Activated CD4-positive, alpha-beta T cell treated with anti-CD3 and anti-CD28 coated beads, Interleukin-2, amount 10 ng/mL, durations not matched to agents 24 days and 14 days (primary cell): ENCODE data around the gene LUC7L3. TPM values are rescaled to one million over a fixed set of nuclear protein-coding genes. Genes with fewer than 3 reads are reported as not detected.
A peak's percentile ranks its signal among the peaks of the same experiment; 100 is the strongest.

ENCODE experiments used
- DNase-seq: peaks from one replicate; pipeline ENCODE4 v3.0.0; 2022
- H3K27ac Mint-ChIP-seq: one replicate; pipeline ENCODE4 v1.8.0; 2022; ENCODE audit warnings: mild to moderate bottlenecking, mixed read lengths
- H3K27me3 Mint-ChIP-seq: one replicate; pipeline ENCODE4 v1.8.0; 2022; ENCODE audit warnings: mixed read lengths
- H3K36me3 Mint-ChIP-seq: one replicate; pipeline ENCODE4 v1.8.0; 2022; ENCODE audit warnings: low read depth, mild to moderate bottlenecking, mixed read lengths
- H3K4me1 Mint-ChIP-seq: one replicate; pipeline ENCODE4 v1.8.0; 2021; ENCODE audit warnings: mixed read lengths
- H3K4me3 Mint-ChIP-seq: one replicate; pipeline ENCODE4 v1.8.0; 2022; ENCODE audit warnings: mild to moderate bottlenecking, moderate library complexity, mixed read lengths
- H3K9me3 Mint-ChIP-seq: one replicate; pipeline ENCODE4 v1.8.0; 2021; ENCODE audit warnings: mixed read lengths
- intact Hi-C: fragments of 100-400 bp; cut with micrococcal nuclease; formaldehyde crosslinking; loops from one replicate; pipeline ENCODE4 v1.15.1; 2023
- total RNA-seq: library from RNA; stranded (reverse); gene quantifications from 2 replicates; pipeline ENCODE4 v1.2.3, GENCODE V29; 2022

LUC7L3 gene
- total RNA-seq, 1 donor from 2014 or later, result 125 TPM

DNA sequence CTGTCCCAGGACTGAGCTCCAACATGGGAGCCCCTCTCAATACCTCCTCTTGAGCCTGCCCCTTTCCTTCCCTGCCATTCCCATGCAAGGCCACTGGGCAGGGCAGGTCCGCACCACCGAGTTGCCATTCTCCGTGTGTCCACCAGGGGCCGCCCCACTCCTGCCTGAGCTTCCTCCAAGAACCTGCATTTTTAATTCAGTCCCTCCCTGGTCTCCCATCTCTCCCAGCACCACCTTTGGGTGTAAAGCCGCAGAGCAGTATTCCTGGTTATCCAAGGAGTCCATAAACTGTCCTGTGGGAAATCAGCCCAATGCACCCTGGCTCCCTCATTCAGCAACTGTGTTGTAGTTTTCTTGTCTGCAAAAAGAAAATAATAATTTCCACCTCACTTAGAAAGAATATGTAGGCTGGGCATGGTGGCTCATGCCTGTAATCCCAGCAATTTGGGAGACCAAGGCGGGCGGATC lies 63.8 kb downstream of the LUC7L3 start:
- Mint-ChIP-seq H3K27me3 (peaks cover 23% of the 10 kb centered on the region), H3K4me1 (peaks cover 12% of the 10 kb centered on the region), H3K27ac (peak overlapping the region; percentile 32), H3K36me3 (no peaks in the 10 kb centered on the region), H3K9me3 (no peaks in the 10 kb centered on the region), H3K4me3 (no peak overlapping the region)
- intact Hi-C loops, result loop anchor here (1.0 to 10.0 kb wide), 5 partner anchors 20 to 362 kb away; no protein-coding TSS in a partner anchor
- peak; percentile 94 for DNase-seq

- H3K27me3 Mint-ChIP-seq, result peaks cover 23% of the 10 kb centered on the region
- H3K9me3 Mint-ChIP-seq, result no peaks in the 10 kb centered on the region
Observed at GRCh38 chr17:50783905-50784304, 64.5 kb downstream of the LUC7L3 start.

GRCh38 chr17:50785126-50785525 lies 65.7 kb downstream of the LUC7L3 start:
- no peaks in the 10 kb centered on the region for H3K36me3 Mint-ChIP-seq
- H3K4me3 Mint-ChIP-seq, result no peak overlapping the region
- intact Hi-C loops, result loop anchor here (10.0 kb wide), 1 partner anchor 360 kb away; no protein-coding TSS in a partner anchor
- H3K27ac Mint-ChIP-seq, result no peak overlapping the region
- no peak for DNase-seq
- no peaks in the 10 kb centered on the region for H3K9me3 Mint-ChIP-seq
- peaks cover 19% of the 10 kb centered on the region for H3K27me3 Mint-ChIP-seq
- peaks cover 6% of the 10 kb centered on the region for H3K4me1 Mint-ChIP-seq

More at GRCh38 chr17:50783905-50784304, 64.5 kb downstream of the LUC7L3 start:
- intact Hi-C loops, result loop anchor here (1.0 to 10.0 kb wide), 5 partner anchors 19 to 361 kb away; no protein-coding TSS in a partner anchor
- Mint-ChIP-seq H3K27ac (no peak overlapping the region), H3K36me3 (no peaks in the 10 kb centered on the region), H3K4me3 (no peak overlapping the region), H3K4me1 (peaks cover 12% of the 10 kb centered on the region)
- DNase-seq, result no peak

DNA sequence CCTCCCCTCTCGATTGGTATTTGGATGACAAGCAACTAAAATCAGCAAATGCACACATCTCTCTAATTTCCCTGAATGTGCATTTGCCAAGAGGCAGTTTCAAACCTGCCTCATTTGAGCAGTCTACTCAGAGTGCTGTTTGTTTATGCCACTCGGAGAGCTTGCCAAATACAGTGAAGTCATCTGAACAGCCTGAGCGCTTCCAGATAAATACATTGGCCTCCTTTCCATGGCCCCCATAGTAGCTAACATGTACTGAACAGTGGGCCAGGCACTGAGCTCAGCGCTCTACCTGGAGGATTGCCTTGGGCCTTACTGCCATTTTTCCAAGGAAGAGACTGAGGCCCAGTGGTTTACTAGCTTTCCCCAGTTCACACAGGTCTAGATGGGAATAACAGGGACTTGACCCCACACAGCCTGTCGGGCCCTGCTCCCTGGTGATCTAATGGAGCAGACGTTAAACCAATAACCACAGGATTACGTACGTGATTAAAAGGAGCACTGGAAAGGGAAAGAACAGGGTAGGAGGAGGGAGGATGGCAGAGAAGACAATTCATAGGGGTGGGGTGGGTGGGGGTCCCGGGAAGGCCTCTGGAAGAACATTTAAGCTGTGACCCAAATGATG lies 66.7 kb downstream of the LUC7L3 start:
- Mint-ChIP-seq H3K36me3 (no peaks in the 10 kb centered on the region), H3K4me3 (no peak overlapping the region), H3K9me3 (no peaks in the 10 kb centered on the region), H3K4me1 (peaks cover 3% of the 10 kb centered on the region), H3K27me3 (peaks cover 20% of the 10 kb centered on the region), H3K27ac (no peak overlapping the region)
- DNase-seq, result no peak
- intact Hi-C loops, result loop anchor here (10.0 kb wide), 1 partner anchor 359 kb away; no protein-coding TSS in a partner anchor

DNA sequence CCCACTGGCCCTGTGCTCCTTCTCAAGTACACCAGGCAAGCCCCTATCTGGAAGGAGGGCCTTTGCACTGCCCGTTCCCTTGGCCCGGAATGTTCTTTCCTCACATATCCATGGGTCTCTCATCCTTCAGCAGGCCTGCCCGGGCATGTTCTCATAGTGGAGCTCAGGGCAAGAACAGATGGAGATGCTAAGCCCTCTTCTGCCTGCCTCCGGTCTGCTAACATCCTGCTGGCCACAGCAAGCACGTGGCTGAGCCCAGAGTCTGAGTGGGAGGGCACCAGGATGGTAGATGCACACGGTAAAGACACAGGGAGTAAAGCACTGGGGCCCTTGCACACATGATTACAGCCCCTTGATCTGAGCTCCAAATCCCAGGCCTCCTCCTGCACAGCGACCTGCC lies 67.7 kb downstream of the LUC7L3 start:
- no peak overlapping the region for H3K27ac Mint-ChIP-seq
- no peak overlapping the region for H3K4me3 Mint-ChIP-seq
- H3K27me3 Mint-ChIP-seq, result peaks cover 19% of the 10 kb centered on the region
- H3K4me1 Mint-ChIP-seq, result peaks cover 3% of the 10 kb centered on the region
- no peak for DNase-seq
- no peaks in the 10 kb centered on the region for H3K9me3 Mint-ChIP-seq
- no peaks in the 10 kb centered on the region for H3K36me3 Mint-ChIP-seq
- intact Hi-C loops, result loop anchor here (10.0 kb wide), 1 partner anchor 358 kb away; no protein-coding TSS in a partner anchor

- Mint-ChIP-seq H3K4me1 (no peaks in the 10 kb centered on the region), H3K36me3 (no peaks in the 10 kb centered on the region), H3K27me3 (peaks cover 14% of the 10 kb centered on the region), H3K9me3 (no peaks in the 10 kb centered on the region), H3K4me3 (no peak overlapping the region), H3K27ac (no peak overlapping the region)
- DNase-seq, result no peak
- intact Hi-C loops, result no loop called here
Observed at GRCh38 chr17:50790618-50791017, 71.2 kb downstream of the LUC7L3 start.

DNA sequence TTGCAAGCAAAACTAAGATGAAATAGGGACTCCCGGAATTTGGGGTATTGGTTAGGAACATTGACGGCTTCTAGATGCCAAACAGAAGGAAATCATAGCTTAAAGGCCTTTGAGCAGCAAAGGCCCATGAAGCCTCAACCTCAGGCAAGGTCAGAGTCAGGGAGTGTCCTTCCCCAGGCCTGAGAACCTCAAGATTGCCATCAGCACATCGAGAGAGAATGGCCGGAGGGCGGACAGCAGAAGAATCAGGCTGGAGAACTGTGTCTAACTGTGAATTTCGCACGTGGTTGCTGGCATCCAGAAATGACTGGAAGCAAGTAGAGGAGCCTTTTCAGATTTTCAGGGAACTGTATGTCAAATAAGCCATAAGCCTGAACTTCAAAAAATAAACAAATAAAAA lies 72.7 kb downstream of the LUC7L3 start:
- H3K4me1 Mint-ChIP-seq, result no peaks in the 10 kb centered on the region
- no peak overlapping the region for H3K4me3 Mint-ChIP-seq
- intact Hi-C loops, result no loop called here
- no peaks in the 10 kb centered on the region for H3K36me3 Mint-ChIP-seq
- no peak overlapping the region for H3K27ac Mint-ChIP-seq
- H3K27me3 Mint-ChIP-seq, result peaks cover 10% of the 10 kb centered on the region
- DNase-seq, result no peak
- H3K9me3 Mint-ChIP-seq, result no peaks in the 10 kb centered on the region

GRCh38 chr17:50793007-50793406 lies 73.6 kb downstream of the LUC7L3 start:
- Mint-ChIP-seq H3K4me1 (no peaks in the 10 kb centered on the region), H3K27me3 (peaks cover 10% of the 10 kb centered on the region), H3K4me3 (no peak overlapping the region), H3K27ac (no peak overlapping the region), H3K9me3 (no peaks in the 10 kb centered on the region), H3K36me3 (no peaks in the 10 kb centered on the region)
- DNase-seq, result no peak
- intact Hi-C loops, result no loop called here

DNA sequence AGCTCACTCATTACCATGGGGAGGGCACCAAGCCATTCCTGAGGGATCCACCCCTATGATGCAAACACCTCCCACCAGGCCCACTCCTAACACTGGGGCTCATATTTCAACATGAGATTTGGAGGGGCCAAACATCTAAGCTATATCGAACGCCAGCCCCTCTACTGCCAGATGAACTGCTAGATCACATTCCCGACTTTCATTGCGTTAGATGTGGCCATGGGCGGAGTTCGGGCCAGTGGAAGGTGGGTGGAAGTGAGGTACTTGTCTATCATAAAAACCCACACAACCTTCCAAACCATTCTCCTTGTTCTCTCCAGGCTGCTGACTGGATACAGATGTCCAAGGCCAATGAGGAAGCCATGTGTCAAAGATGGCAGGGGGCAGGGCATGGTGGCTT lies 75.0 kb downstream of the LUC7L3 start:
- intact Hi-C loops, result no loop called here
- Mint-ChIP-seq H3K4me1 (no peaks in the 10 kb centered on the region), H3K27ac (no peak overlapping the region), H3K4me3 (no peak overlapping the region), H3K9me3 (no peaks in the 10 kb centered on the region), H3K36me3 (no peaks in the 10 kb centered on the region), H3K27me3 (peaks cover 10% of the 10 kb centered on the region)
- DNase-seq, result no peak

DNA sequence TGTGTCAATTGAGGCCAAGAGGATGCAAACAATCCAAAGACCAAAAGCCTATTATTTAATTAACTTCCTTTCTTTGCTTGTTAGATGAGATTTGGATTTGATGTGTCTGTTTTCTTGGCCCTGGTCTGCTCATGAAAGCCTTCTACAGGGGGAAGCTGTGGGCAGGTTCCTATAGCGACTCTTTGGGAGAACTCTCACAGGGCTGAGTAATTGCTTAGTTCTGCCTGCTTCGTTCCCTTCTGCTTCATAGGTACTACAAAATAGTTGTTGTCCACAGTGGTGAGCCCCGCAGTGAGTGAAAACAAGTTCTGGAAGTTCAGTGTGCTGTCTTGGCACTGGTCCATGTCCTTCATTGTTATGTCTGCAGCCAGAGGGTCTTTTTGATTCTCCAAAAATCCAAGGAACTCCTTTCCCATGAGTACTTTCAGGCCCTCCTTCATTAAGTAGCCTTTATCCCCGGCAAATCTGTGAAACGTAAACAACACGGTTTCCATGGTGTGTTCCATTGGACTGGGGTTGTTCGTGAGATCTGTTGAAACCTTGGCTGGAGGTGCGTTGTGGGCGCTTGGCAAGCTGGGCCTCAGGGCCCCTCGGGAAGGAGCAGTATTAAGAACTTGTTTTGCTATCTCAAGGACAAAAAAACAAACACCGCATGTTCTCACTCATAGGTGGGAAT lies 77.9 kb downstream of the LUC7L3 start:
- Mint-ChIP-seq H3K4me1 (no peaks in the 10 kb centered on the region), H3K9me3 (no peaks in the 10 kb centered on the region), H3K36me3 (no peaks in the 10 kb centered on the region), H3K4me3 (no peak overlapping the region), H3K27ac (no peak overlapping the region), H3K27me3 (peaks cover 4% of the 10 kb centered on the region)
- intact Hi-C loops, result no loop called here
- DNase-seq, result no peak

- Mint-ChIP-seq H3K4me3 (no peak overlapping the region), H3K4me1 (no peaks in the 10 kb centered on the region), H3K9me3 (no peaks in the 10 kb centered on the region), H3K36me3 (no peaks in the 10 kb centered on the region), H3K27me3 (peaks cover 4% of the 10 kb centered on the region), H3K27ac (no peak overlapping the region)
- no peak for DNase-seq
- intact Hi-C loops, result no loop called here
Observed at GRCh38 chr17:50798424-50799288, 79.3 kb downstream of the LUC7L3 start.

- peaks cover 4% of the 10 kb centered on the region for H3K27me3 Mint-ChIP-seq
- intact Hi-C loops, result no loop called here
- no peaks in the 10 kb centered on the region for H3K9me3 Mint-ChIP-seq
- no peaks in the 10 kb centered on the region for H3K36me3 Mint-ChIP-seq
- no peak overlapping the region for H3K4me3 Mint-ChIP-seq
- no peak overlapping the region for H3K27ac Mint-ChIP-seq
- no peaks in the 10 kb centered on the region for H3K4me1 Mint-ChIP-seq
- DNase-seq, result no peak
Observed at GRCh38 chr17:50799582-50799981, 80.2 kb downstream of the LUC7L3 start.

- Mint-ChIP-seq H3K36me3 (no peaks in the 10 kb centered on the region), H3K4me1 (no peaks in the 10 kb centered on the region), H3K9me3 (no peaks in the 10 kb centered on the region), H3K27ac (no peak overlapping the region), H3K27me3 (peaks cover 4% of the 10 kb centered on the region), H3K4me3 (no peak overlapping the region)
- intact Hi-C loops, result no loop called here
- no peak for DNase-seq
Observed at GRCh38 chr17:50800196-50800700, 80.8 kb downstream of the LUC7L3 start.
